AG04450 (cell line): ENCODE measurements around the gene MCM3. TPM values are rescaled to one million over a fixed set of nuclear protein-coding genes. Genes with fewer than 3 reads are reported as not detected.

Experiments
- CTCF ChIA-PET: fragments of 300-600, 350-600 bp; formaldehyde crosslinking; extraction: SDS; loops from one replicate; lab custom pipeline; 2022; ENCODE audit warnings: antibody characterized with exemption, inconsistent platforms; lab: Charles Lee
- POLR2A ChIA-PET: fragments of 350-600 bp; formaldehyde crosslinking; extraction: SDS; loops from one replicate; lab custom pipeline; 2021; ENCODE audit warnings: antibody characterized with exemption, inconsistent platforms; lab: Yijun Ruan, JAX
- DNase-seq: peaks from one replicate; pipeline ENCODE4 v3.0.0-alpha.2; 2011; ENCODE audit warnings: low read depth, low spot score
- H3K27ac ChIP-seq: one replicate; pipeline ENCODE4 v1.5.1; 2012; ENCODE audit warnings: low read depth, low read length, control low read depth
- H3K27me3 ChIP-seq: one replicate; pipeline ENCODE4 v1.6.0; 2012; ENCODE audit warnings: low read length; ENCODE audit not compliant: control insufficient read depth, insufficient read depth
- H3K4me3 ChIP-seq: 2 replicates; pipeline ENCODE4 v1.5.1; 2011; ENCODE audit warnings: mild to moderate bottlenecking, low read depth, low read length, control low read depth
- H3K9me3 ChIP-seq: 2 replicates; pipeline ENCODE4 v1.5.1; 2012; ENCODE audit warnings: low read length; ENCODE audit not compliant: control insufficient read depth, insufficient read depth
- CTCF ChIP-seq: IDR thresholded peaks from 2 replicates; pipeline ENCODE4 v1.5.1; 2011; ENCODE audit warnings: low read depth, low read length, control low read depth, inconsistent platforms
- polyA plus RNA-seq: library from polyadenylated mRNA; depleted of rRNA; stranded (reverse); fragments of >200 nt; gene quantifications from 2 replicates; pipeline ENCODE4 v1.2.3, GENCODE V29; 2011

Gene MCM3
- polyA plus RNA-seq, 1 experiment, result 33.6 TPM

- Histone ChIP-seq H3K4me3 (no peak overlapping the region), H3K27me3 (peaks cover 23% of the 10 kb centered on the region), H3K9me3 (no peaks in the 10 kb centered on the region), H3K27ac (no peak overlapping the region)
- no peak for DNase-seq
- CTCF ChIA-PET, result interaction anchor here (1.2 kb wide), 1 partner anchor 15 kb away, joined by 3 read pairs; no protein-coding TSS in a partner anchor
- POLR2A ChIA-PET, result no interaction called here
- TF ChIP-seq CTCF, result no peak
These were observed 35.5 kb downstream of the MCM3 start for GRCh38 chr6:52249078-52249477.

- POLR2A ChIA-PET, result no interaction called here
- CTCF ChIA-PET, result no interaction called here
- no peak for TF ChIP-seq CTCF
- H3K27ac ChIP-seq, result no peak overlapping the region
- peaks cover 11% of the 10 kb centered on the region for H3K27me3 ChIP-seq
- no peak for DNase-seq
- no peak overlapping the region for H3K4me3 ChIP-seq
- H3K9me3 ChIP-seq, result no peaks in the 10 kb centered on the region
These were observed 39.1 kb downstream of the MCM3 start for GRCh38 chr6:52245425-52245824.

- CTCF ChIA-PET, result no interaction called here
- Histone ChIP-seq H3K9me3 (no peaks in the 10 kb centered on the region), H3K27me3 (peaks cover 11% of the 10 kb centered on the region), H3K4me3 (no peak within 1 kb of the TSS), H3K27ac (no peak within 1 kb of the TSS)
- no peak for TF ChIP-seq CTCF
- POLR2A ChIA-PET, result no interaction called here
- DNase-seq, result no peak
These were observed 40.1 kb downstream of the MCM3 start, which contains the start of gene IL17F for GRCh38 chr6:52244400-52244799. TSS of gene IL17F (minus strand) at chr6:52244500. CDS start at chr6:52244429, 71 bp downstream.

GRCh38 chr6:52243282-52243893 lies 41.2 kb downstream of the MCM3 start:
- CTCF ChIA-PET, result interaction anchor here (1.1 to 6.4 kb wide), 2 partner anchors 21 to 80 kb away, joined by 3 to 34 read pairs; no protein-coding TSS in a partner anchor
- no peak for TF ChIP-seq CTCF
- H3K27me3 ChIP-seq, result peaks cover 11% of the 10 kb centered on the region
- POLR2A ChIA-PET, result interaction anchor here (0.6 kb wide), 1 partner anchor 24 kb away, joined by 8 read pairs; no protein-coding TSS in a partner anchor
- H3K27ac ChIP-seq, result no peak overlapping the region
- DNase-seq, result no peak
- H3K9me3 ChIP-seq, result no peaks in the 10 kb centered on the region
- H3K4me3 ChIP-seq, result no peak overlapping the region

GRCh38 chr6:52241819-52242218 lies 42.7 kb downstream of the MCM3 start:
- CTCF ChIA-PET, result interaction anchor here (1.0 to 6.4 kb wide), 3 partner anchors 8 to 78 kb away, joined by 3 to 34 read pairs (median 4); no protein-coding TSS in a partner anchor
- TF ChIP-seq CTCF, result no peak

More at GRCh38 chr6:52241819-52242218, 42.7 kb downstream of the MCM3 start:
- POLR2A ChIA-PET, result no interaction called here
- Histone ChIP-seq H3K4me3 (no peak overlapping the region), H3K27me3 (peaks cover 11% of the 10 kb centered on the region), H3K9me3 (no peaks in the 10 kb centered on the region), H3K27ac (no peak overlapping the region)
- no peak for DNase-seq
